H1 (cell line): ENCODE results near the gene PPP4R1. TPM values are rescaled to one million over a fixed set of nuclear protein-coding genes. Genes with fewer than 3 reads are reported as not detected.

Experiments used
- CTCF ChIA-PET: fragments of 300-600 bp; sonication (Branson Sonifier 250); formaldehyde crosslinking; loops from one replicate; lab custom pipeline; 2021; ENCODE audit not compliant: partially characterized antibody; lab: Charles Lee
- POLR2A ChIA-PET: fragments of 300-600 bp; sonication (Branson Sonifier 250); formaldehyde crosslinking; loops from one replicate; lab custom pipeline; 2021; ENCODE audit warnings: inconsistent platforms; ENCODE audit not compliant: partially characterized antibody; lab: Charles Lee
- DNase-seq, 2 experiments: peaks; one replicate each; pipeline versions ENCODE4 v3.0.0 to v3.0.0-alpha.2; 2010 to 2022; ENCODE audit warnings: low spot score in 2 of 2, low read depth in 1 of 2, mixed read lengths in 1 of 2
- FAIRE-seq: peaks from 2 replicates; lab custom pipeline; 2011; peaks lifted over from hg19 to GRCh38; lab: Jason Lieb, UNC
- H2AFZ ChIP-seq: 2 replicates; pipeline ENCODE4 v1.8.1; 2012; ENCODE audit warnings: low read length, inconsistent platforms
- H2AK5ac ChIP-seq: 2 replicates; pipeline ENCODE4 v1.6.1; 2013; ENCODE audit warnings: low read depth, low read length
- H2BK120ac ChIP-seq: replicated peaks from 2 replicates; pipeline ENCODE3; 2013; ENCODE audit warnings: low read depth, low read length, inconsistent platforms
- H2BK12ac ChIP-seq: 2 replicates; pipeline ENCODE4 v1.6.1; 2013; ENCODE audit warnings: low read depth, low read length
- H2BK15ac ChIP-seq: 2 replicates; pipeline ENCODE4 v1.6.1; 2013; ENCODE audit warnings: low read length
- H2BK20ac ChIP-seq: 2 replicates; pipeline ENCODE4 v1.6.1; 2013; ENCODE audit warnings: low read length
- H2BK5ac ChIP-seq: 2 replicates; pipeline ENCODE4 v1.6.1; 2013; ENCODE audit warnings: low read depth, low read length
- H3K14ac ChIP-seq: 2 replicates; pipeline ENCODE4 v1.6.1; 2013; ENCODE audit warnings: inconsistent platforms; ENCODE audit not compliant: insufficient read length
- H3K18ac ChIP-seq: 2 replicates; pipeline ENCODE4 v1.6.1; 2013; ENCODE audit warnings: low read length; ENCODE audit errors: extremely low read depth
- H3K23ac ChIP-seq: 2 replicates; pipeline ENCODE4 v1.6.1; 2013; ENCODE audit warnings: inconsistent platforms; ENCODE audit not compliant: insufficient read length
- H3K23me2 ChIP-seq: 2 replicates; pipeline ENCODE4 v1.6.1; 2013; ENCODE audit warnings: low read depth, low read length
- H3K27ac ChIP-seq: 2 replicates; pipeline ENCODE4 v1.6.1; 2011; ENCODE audit warnings: low read depth, low read length, inconsistent platforms
- H3K27me3 ChIP-seq, 4 experiments: replicated peaks in 1 of 4; 1 replicate in 1 of 4; 2 replicates in 3 of 4; pipeline versions ENCODE4 v1.6.1 to v1.8.1; 2011 to 2013; ENCODE audit warnings: low read length in 3 of 4, mild to moderate bottlenecking in 3 of 4, inconsistent platforms in 2 of 4, mixed read lengths in 2 of 4, moderate library complexity in 1 of 4; ENCODE audit not compliant: control insufficient read depth in 3 of 4, insufficient read depth in 3 of 4; ENCODE audit errors: extremely low read depth in 1 of 4
- H3K36me3 ChIP-seq, 4 experiments: 2 replicates each; pipeline versions ENCODE4 v1.6.1 to v1.8.1; 2011 to 2013; ENCODE audit warnings: mild to moderate bottlenecking in 4 of 4, low read length in 3 of 4, moderate library complexity in 2 of 4, control low read depth in 1 of 4, inconsistent platforms in 1 of 4; ENCODE audit not compliant: insufficient read depth in 4 of 4, control insufficient read depth in 2 of 4
- H3K4ac ChIP-seq: replicated peaks from 2 replicates; pipeline ENCODE3; 2013; ENCODE audit warnings: low read length, low read depth, mixed read lengths, inconsistent platforms; ENCODE audit not compliant: insufficient read length
- H3K4me1 ChIP-seq, 4 experiments: replicated peaks in 1 of 4; 1 replicate in 1 of 4; 2 replicates in 3 of 4; pipeline versions ENCODE4 v1.6.1 to v1.8.1; 2011 to 2013; ENCODE audit warnings: low read length in 3 of 4, inconsistent platforms in 2 of 4, mixed read lengths in 1 of 4; ENCODE audit not compliant: insufficient read depth in 4 of 4, control insufficient read depth in 3 of 4
- H3K4me2 ChIP-seq, 2 experiments: 2 replicates each; pipeline versions ENCODE4 v1.6.1 to v1.8.1; 2011 to 2013; ENCODE audit warnings: low read depth in 2 of 2, low read length in 2 of 2, control low read depth in 1 of 2, inconsistent platforms in 1 of 2, mild to moderate bottlenecking in 1 of 2; ENCODE audit not compliant: insufficient read depth in 1 of 2
- H3K4me3 ChIP-seq, 4 experiments: fragments of 200-600, 300-600 bp in 1 of 4; sonication (generic), shearing (Covaris generic), sonication (Bioruptor Twin) in 1 of 4; 2 replicates each; pipeline versions ENCODE4 v1.5.1 to v1.8.1; 2011 to 2016; ENCODE audit warnings: low read length in 4 of 4, low read depth in 3 of 4, control low read depth in 2 of 4, inconsistent platforms in 2 of 4, mild to moderate bottlenecking in 2 of 4, mixed read lengths in 1 of 4, moderate library complexity in 1 of 4; ENCODE audit not compliant: insufficient read depth in 2 of 4; ENCODE audit errors: extremely low read depth in 1 of 4
- H3K56ac ChIP-seq: replicated peaks from 2 replicates; pipeline ENCODE3; 2013; ENCODE audit warnings: low read depth, mild to moderate bottlenecking, mixed read lengths, low read length, inconsistent platforms; ENCODE audit not compliant: insufficient read length
- H3K79me1 ChIP-seq: 2 replicates; pipeline ENCODE4 v1.6.1; 2013; ENCODE audit warnings: low read depth, low read length, control low read depth
- H3K79me2 ChIP-seq, 2 experiments: 2 replicates each; pipeline versions ENCODE4 v1.6.1 to v1.8.1; 2012 to 2013; ENCODE audit warnings: low read length in 2 of 2, mild to moderate bottlenecking in 2 of 2, inconsistent platforms in 1 of 2; ENCODE audit not compliant: insufficient read depth in 2 of 2, control insufficient read depth in 1 of 2
- H3K9ac ChIP-seq, 4 experiments: replicated peaks in 1 of 4; 1 replicate in 1 of 4; 2 replicates in 3 of 4; pipeline versions ENCODE4 v1.6.1 to v1.8.1; 2011 to 2013; ENCODE audit warnings: low read depth in 3 of 4, low read length in 3 of 4, control low read depth in 2 of 4, mild to moderate bottlenecking in 2 of 4, moderate library complexity in 2 of 4, inconsistent platforms in 1 of 4; ENCODE audit errors: extremely low read depth in 1 of 4
- H3K9me3 ChIP-seq, 2 experiments: 2 replicates each; pipeline versions ENCODE4 v1.6.1 to v1.8.1; 2012 to 2013; ENCODE audit warnings: mild to moderate bottlenecking in 2 of 2, moderate library complexity in 2 of 2, control low read depth in 1 of 2, inconsistent platforms in 1 of 2, low read depth in 1 of 2, low read length in 1 of 2, mixed read lengths in 1 of 2; ENCODE audit not compliant: insufficient read depth in 2 of 2
- H4K20me1 ChIP-seq, 2 experiments: replicated peaks in 1 of 2; 2 replicates each; pipeline versions ENCODE3 to v1.8.1; 2011 to 2013; ENCODE audit warnings: inconsistent platforms in 2 of 2, low read length in 2 of 2, mild to moderate bottlenecking in 1 of 2; ENCODE audit not compliant: insufficient read depth in 2 of 2, control insufficient read depth in 1 of 2
- H4K5ac ChIP-seq: 2 replicates; pipeline ENCODE4 v1.6.1; 2013; ENCODE audit warnings: low read length, low read depth, mixed read lengths, inconsistent platforms; ENCODE audit not compliant: insufficient read length
- H4K8ac ChIP-seq: 2 replicates; pipeline ENCODE4 v1.8.0; 2013; ENCODE audit warnings: mild to moderate bottlenecking, moderate library complexity, low read length, inconsistent platforms; ENCODE audit not compliant: insufficient read depth; ENCODE audit errors: extremely low read depth
- H4K91ac ChIP-seq: replicated peaks from 2 replicates; pipeline ENCODE3; 2013; ENCODE audit warnings: low read length, mixed read lengths, inconsistent platforms; ENCODE audit not compliant: insufficient read length
- CHD1 ChIP-seq: IDR thresholded peaks from 2 replicates; pipeline ENCODE4 v1.6.1; 2012; ENCODE audit warnings: low read depth, low read length, improper control_type of control experiment
- EP300 ChIP-seq, 2 experiments: IDR thresholded peaks; 1 replicate in 1 of 2; 2 replicates in 1 of 2; pipeline ENCODE4 v1.6.1; 2011 to 2012; ENCODE audit warnings: low read depth in 2 of 2, low read length in 2 of 2, mild to moderate bottlenecking in 2 of 2, borderline replicate concordance in 1 of 2, inconsistent platforms in 1 of 2, moderate library complexity in 1 of 2
- FOSL1 ChIP-seq: IDR thresholded peaks from 2 replicates; pipeline ENCODE4 v1.6.1; 2011; ENCODE audit warnings: mild to moderate bottlenecking, low read depth, low read length, moderate library complexity; ENCODE audit not compliant: insufficient read depth
- JUND ChIP-seq: IDR thresholded peaks from 2 replicates; pipeline ENCODE4 v1.6.1; 2011; ENCODE audit warnings: mild to moderate bottlenecking, improper control_type of control experiment, low read length
- KDM1A ChIP-seq: fragments of 200-600, 300-600 bp; sonication (generic); IDR thresholded peaks from 2 replicates; pipeline ENCODE4 v1.7.1; 2016; ENCODE audit warnings: mild to moderate bottlenecking, low read length, borderline replicate concordance
- RNF2 ChIP-seq: fragments of 200-900, 300-1000 bp; sonication (generic); IDR thresholded peaks from 2 replicates; pipeline ENCODE4 v1.7.1; 2016; ENCODE audit warnings: borderline replicate concordance, low read depth, mild to moderate bottlenecking, antibody characterized with exemption, low read length; ENCODE audit not compliant: poor library complexity, severe bottlenecking; ENCODE audit errors: missing control alignments
- TAF1 ChIP-seq: IDR thresholded peaks from 2 replicates; pipeline ENCODE4 v1.6.1; 2011; ENCODE audit warnings: mild to moderate bottlenecking, low read depth, low read length
- whole genome bisulfite sequencing, 2 experiments: shearing (Covaris generic) in 1 of 2; methylation state at CpG; one replicate each; pipeline versions ENCODE4 v1.1.6 to v1.1.7; 2013 to 2015; ENCODE audit warnings: low lambda C conversion rate in 2 of 2, mixed read lengths in 2 of 2, inconsistent platforms in 1 of 2, low coverage in 1 of 2, missing lambda C conversion rate in 1 of 2; ENCODE audit not compliant: insufficient replicate concordance in 2 of 2, insufficient coverage in 1 of 2, insufficient read length in 1 of 2; ENCODE audit errors: extremely low coverage in 1 of 2, missing lambda C conversion rate in 1 of 2; 5-methylcytosine and 5-hydroxymethylcytosine counted together
- polyA plus RNA-seq, 7 experiments: library from polyadenylated mRNA; depleted of rRNA in 3 of 7; stranded (reverse) in 5 of 7; unstranded in 2 of 7; fragments of >200 nt in 5 of 7; fragments of 200-250 nt in 2 of 7; gene quantifications; 1 replicate in 5 of 7; 2 replicates in 1 of 7; 4 replicates in 1 of 7; pipeline versions ENCODE4 v1.2.1 to v1.2.3, GENCODE V29; 2011 to 2013; ENCODE audit warnings: missing spikeins in 2 of 7, mixed read lengths in 2 of 7
- total RNA-seq: library from RNA; stranded (reverse); fragmentation: NEBNext Ultra II Directional; extraction: Animal tissue kit (Norgen Biotek cat#: 25700); gene quantifications from 2 replicates; pipeline ENCODE4 v1.2.1, GENCODE V29; 2021

PPP4R1 gene
- total and polyA plus RNA-seq, 2 of the 8 experiments (the other 6 are each of a cell fraction or from before 2014, with no cell fraction given), result 67.4 to 96.1 TPM

DNA sequence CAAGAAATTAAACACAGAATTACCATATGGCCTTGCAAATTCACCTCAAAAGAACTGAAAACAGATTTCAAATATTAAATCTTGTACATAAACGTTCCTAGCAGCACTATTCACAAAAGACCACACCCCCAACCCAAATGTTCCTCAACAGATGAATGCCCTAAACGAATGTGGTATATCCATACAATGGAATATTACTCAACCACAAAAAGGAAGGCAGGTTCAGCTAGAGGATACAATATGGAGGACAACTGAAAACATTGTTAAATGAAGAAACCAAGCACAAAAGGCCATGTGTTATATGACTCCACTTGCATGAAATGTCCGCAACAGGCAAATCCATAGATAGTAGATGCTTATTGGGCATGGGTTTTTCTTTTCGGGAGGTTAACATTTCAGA lies 61.7 kb downstream of the PPP4R1 start:
- Histone ChIP-seq H3K23me2 (no peaks in the 10 kb centered on the region), H3K9me3 (peaks cover 5 to 8% of the 10 kb centered on the region in 2 experiments; a peak in 3 of 4 replicates), H3K56ac (no peak overlapping the region), H3K79me1 (no peaks in the 10 kb centered on the region), H4K5ac (no peak overlapping the region), H2BK12ac (no peak overlapping the region), H3K9ac (no peak overlapping the region), H2AFZ (no peak overlapping the region), H3K79me2 (no peaks in the 10 kb centered on the region), H3K23ac (no peak overlapping the region), H2BK15ac (no peak overlapping the region), H2BK5ac (no peak overlapping the region), H3K4me2 (no peak overlapping the region), H2AK5ac (no peak overlapping the region), H2BK20ac (no peak overlapping the region), H3K36me3 (peaks cover 14 to 73% (median 58%) of the 10 kb centered on the region in 4 experiments), H2BK120ac (no peak overlapping the region), H3K18ac (no peak overlapping the region), H4K91ac (no peak overlapping the region), H3K27ac (no peak overlapping the region), H4K8ac (no peak overlapping the region), H3K14ac (no peak overlapping the region), H3K27me3 (no peaks in the 10 kb centered on the region; a peak in 1 of 7 replicates), H4K20me1 (peaks cover 3% of the 10 kb centered on the region in 2 experiments)
- 93% methylated on average over 4 of the region's 4 CpGs; no CpG with 5 or more reads in 1 of the 2 experiments for WGBS, 2 experiments
- no peak for FAIRE-seq
- DNase-seq, result no peak
- ChIA-PET POLR2A (no interaction called here), CTCF (no interaction called here)
- TF ChIP-seq TAF1 (no peak), EP300 (IDR thresholded peaks at IDR 0.05; ENCODE audit: borderline replicate concordance in 1 of 2, low read depth in 2 of 2, low read length in 2 of 2) (no peak), KDM1A (peak; percentile 87), FOSL1 (no peak), CHD1 (no peak), JUND (no peak), RNF2 (no peak)
- TF ChIP-seq, all 59 proteins: peak for 1
- Histone ChIP-seq H3K4me1 (peaks cover 0 to 8% (median 0%) of the 10 kb centered on the region in 4 experiments; a peak in 1 of 7 replicates), H3K4ac (no peak overlapping the region), H3K4me3 (no peak overlapping the region)
